GM18870 (cell line): Measurements from ENCODE around the gene LMO2.
"Not testable (repeated sequence)": the region's sequence is repeated elsewhere in the genome, so short reads cannot be mapped to it uniquely, and the experiment has no call there.

ENCODE experiments used
- ATAC-seq: cut with Tn5 transposase; IDR thresholded peaks from one replicate; pipeline ENCODE4 v1.9.1; 2021; ENCODE audit warnings: moderate library complexity; ENCODE audit not compliant: unreplicated experiment

The LMO2 gene

DNA sequence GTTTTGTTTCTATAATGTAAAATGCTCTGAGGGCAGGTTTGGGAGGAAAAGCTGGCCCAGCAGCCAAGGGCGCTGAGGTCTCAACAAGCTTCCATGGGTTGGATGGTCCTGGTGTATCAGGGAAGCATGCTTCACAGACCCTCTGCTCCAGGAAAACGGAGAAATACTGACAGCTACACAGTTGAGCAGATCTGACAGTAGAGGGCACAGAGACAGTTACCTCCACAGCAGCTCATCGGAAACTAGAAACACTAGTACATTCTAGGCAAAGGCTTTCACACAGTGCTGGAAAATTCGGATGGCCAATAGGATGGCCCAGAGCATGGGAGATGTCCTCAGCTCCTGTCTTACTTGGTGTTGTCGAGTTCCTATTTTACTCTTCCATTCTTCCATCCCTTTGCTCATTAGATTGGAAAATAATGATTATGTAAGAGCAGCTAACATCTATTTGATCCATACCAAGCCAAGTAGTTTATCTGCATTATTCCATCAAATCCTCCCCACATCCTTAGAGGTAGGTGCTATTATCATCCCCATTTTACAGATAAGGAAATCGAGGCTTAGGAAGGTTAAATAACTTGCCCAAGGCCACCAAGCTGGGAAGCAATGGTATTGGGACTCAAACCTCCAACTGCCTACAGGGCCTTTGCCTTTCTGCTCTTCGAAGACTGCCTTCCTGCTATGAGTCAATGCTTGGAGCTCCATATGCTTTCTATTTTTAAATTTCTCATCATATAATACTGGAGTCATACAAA, 28.3 kb downstream of the LMO2 start:
- ATAC-seq, result no peak

- no peak for ATAC-seq
Measured at GRCh38 chr11:33861941-33862589, 29.8 kb downstream of the LMO2 start.

DNA sequence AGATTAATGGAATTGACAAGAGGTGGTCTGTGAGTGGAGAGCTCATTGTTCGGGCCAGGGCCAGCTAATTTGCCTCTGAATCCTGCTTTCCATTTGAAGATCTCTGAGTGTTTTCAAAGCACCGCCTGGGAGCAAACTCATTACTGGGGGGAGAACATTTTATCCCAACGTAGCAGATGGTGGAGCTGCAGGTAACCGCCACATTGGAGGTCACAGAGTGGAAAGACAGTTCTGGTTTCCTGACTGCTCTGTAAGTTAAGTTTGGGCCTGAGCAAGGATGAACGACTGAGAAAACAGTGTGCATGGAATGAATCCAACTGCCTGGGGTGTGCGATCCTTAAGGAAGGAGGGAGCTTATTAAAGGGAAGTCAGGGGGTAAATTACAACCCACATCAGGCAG, 30.5 kb downstream of the LMO2 start:
- ATAC-seq, result no peak

GRCh38 chr11:33860926-33861325, 30.9 kb downstream of the LMO2 start:
- ATAC-seq, result no peak

DNA sequence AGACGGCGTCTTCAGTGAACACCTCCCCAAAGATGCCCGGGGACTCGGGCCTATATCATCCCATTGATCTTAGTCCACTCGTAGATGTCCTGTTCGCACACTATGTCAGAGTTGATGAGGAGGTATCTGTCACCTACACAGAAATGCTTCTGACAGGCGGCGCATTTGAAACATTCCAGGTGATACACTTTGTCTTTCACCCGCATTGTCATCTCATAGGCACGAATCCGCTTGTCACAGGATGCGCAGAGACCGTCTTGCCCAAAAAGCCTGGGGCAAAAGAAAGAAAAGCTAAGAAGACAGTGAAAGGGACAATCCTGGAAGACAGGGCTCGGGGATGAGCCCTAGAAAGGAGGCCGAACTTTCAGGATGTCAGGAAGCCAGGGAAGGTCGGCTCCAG, 32.6 kb downstream of the LMO2 start:
- ATAC-seq, result no peak

- no peak for ATAC-seq
Measured at GRCh38 chr11:33857933-33858371, 33.9 kb downstream of the LMO2 start.

DNA sequence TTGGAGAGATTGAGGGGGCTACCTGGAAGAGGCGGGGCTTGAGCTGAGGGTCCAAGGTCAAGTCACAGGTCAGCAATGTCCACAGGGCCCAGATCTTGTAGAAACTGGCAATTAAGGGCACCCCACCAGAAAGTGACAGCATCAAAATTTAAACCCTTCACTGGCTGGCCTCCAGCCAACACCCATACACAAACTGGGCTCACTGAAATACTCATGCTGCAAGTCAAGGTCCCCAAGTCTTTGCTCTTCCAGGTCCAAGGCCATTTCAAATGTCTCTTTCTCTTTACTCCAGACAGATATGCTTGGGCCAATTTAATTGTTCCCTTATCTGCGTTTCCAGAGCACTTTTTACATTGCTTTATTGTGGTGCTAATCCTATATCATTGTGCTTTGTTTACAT, 36.4 kb downstream of the LMO2 start:
- no peak for ATAC-seq

GRCh38 chr11:33848717-33849390, 43.0 kb downstream of the LMO2 start:
- ATAC-seq, result no peak

DNA sequence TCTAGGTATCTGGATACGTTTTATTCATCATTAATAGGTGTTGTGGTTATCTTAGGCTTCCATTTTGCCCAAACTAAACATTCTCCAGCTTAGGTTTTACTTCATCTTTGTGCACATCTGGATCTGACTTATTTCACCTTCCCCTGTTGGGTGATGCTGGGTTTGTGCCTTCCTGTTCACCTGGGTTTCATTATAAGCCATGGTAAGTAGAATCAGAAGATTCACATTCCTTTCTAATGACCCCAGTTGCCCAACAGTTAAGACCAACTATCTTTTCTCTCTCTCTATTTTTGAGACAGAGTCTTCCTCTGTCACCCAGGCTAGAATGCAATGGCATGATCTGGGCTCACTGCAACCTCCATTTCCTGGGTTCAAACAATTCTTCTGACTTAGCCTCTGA, 44.6 kb downstream of the LMO2 start:
- ATAC-seq, result no peak

GRCh38 chr11:33844236-33844635, 47.6 kb downstream of the LMO2 start:
- ATAC-seq, result no peak

GRCh38 chr11:33843018-33843417, 48.9 kb downstream of the LMO2 start:
- no peak for ATAC-seq

DNA sequence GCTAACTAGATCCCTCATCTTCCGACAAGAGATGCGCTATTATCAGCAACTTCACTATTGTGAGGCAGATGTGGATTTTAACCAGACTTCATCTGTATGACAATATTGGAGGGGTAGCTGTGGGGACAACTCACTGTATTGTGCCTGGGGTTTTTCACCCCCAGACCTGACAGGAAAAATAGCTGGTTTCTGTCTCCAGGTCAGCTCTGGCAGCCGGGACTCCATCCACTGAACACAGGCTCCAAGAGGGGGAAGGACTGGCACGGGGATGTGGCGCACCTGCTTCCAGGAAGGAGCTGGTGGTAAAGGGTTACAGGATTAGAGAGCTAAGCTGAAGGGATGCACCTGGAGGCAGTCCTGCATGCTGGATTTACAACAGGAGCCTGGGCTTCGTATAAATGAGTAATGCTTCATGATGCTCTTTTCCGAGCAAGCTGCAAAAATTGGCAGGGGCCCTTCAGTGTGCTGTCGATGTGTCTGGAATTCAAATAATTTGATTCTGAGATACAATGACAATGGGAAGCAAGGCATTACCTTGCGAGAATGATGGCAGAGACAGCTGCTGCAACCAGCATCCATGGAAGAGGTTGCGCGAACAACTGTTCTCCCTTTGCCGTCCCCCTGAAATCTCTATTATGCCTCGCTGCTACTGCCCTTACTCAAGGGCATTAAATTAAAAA, 49.5 kb downstream of the LMO2 start:
- ATAC-seq, result no peak

DNA sequence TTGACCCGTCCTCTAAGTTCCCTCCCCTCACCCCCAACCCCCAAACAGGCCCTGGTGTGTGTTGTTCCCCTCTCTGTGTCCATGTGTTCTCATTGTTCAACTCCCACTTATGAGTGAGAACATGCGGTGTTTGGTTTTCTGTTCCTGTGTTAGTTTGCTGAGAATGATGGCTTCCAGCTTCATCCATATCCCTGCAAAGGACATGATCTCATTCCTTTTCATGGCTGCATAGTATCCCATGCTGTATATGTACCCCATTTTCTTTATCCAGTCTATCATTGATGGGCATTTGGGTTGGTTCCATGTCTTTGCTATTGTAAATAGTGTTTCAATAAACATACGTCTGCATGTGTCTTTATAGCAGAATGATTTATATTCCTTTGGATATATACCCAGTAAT, 53.6 kb downstream of the LMO2 start:
- not testable (repeated sequence) for ATAC-seq

- not testable (repeated sequence) for ATAC-seq
Measured at GRCh38 chr11:33837334-33837733, 54.5 kb downstream of the LMO2 start.

GRCh38 chr11:33835143-33835878, 56.6 kb downstream of the LMO2 start:
- no peak for ATAC-seq

DNA sequence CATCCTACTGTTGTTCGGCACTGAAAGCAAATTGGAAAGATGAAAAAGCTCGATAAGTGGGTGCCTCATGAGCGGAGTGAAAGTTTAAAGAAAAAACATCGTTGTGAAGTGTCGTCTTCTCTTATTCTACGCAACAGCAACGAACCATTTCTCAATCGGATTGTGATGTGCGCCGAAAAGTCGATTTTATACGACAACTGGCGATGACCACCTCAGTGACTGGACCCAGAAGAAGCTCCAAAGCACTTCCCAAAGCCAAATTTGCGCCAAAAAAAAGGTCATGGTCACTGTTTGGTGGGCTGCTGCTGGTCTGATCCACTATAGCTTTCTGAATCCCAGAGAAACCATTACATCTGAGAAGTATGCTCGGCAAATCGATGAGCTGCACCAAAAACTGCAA, 59.2 kb downstream of the LMO2 start:
- no peak for ATAC-seq

GRCh38 chr11:33830903-33831648, 60.8 kb downstream of the LMO2 start:
- ATAC-seq, result no peak

DNA sequence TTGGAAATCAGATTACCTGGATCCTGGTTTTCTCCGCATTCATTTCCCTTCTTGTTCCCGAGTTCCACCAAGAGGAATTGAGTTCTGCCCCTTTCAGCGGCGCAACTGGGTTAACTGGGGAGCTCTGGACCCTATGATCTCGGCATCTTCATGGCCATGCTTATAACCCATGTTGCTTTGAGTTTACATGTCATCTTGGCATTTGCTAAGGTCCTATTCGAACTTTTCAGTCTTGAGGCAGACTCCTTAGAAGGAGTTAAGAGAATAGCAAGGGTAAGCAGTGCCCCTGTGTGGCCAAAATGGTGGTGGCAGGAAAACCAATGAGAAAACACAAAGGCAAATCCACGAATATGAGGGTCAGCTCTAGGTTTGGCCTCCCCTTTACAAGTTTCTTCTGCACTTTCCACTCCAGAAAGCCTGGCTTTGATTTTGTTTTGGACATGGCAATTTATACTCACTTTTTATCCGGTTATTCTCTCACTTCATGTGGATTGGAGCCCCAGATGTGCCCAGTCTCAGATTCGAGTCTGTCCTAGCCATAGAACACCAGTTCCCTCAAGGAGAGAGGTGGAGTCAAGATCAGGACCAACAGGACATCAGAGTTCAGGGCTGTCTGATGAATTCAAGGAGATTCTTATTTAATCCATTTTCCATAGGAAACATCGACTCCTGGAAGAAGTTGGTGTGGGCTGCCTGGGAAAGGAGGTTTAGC, 62.3 kb downstream of the LMO2 start:
- peak; percentile 67 for ATAC-seq

- ATAC-seq, result no peak
Measured at GRCh38 chr11:33828604-33829429, 63.1 kb downstream of the LMO2 start.
